Adipose tissue (tissue), 3 donors: ENCODE results near the gene STYK1. TPM values are rescaled to one million over a fixed set of nuclear protein-coding genes. Genes with fewer than 3 reads are reported as not detected.

Source experiments
- H3K27ac ChIP-seq: one replicate; pipeline ENCODE4 v1.5.1; 2013; ENCODE audit warnings: low read depth, low read length
- WGBS, 3 donors: extraction: QIAGEN DNeasy Blood & Tissue Kit; methylation state at CpG; one replicate each; pipeline ENCODE4 v1.1.7; 2013; 5-methylcytosine and 5-hydroxymethylcytosine counted together
- polyA plus RNA-seq, 3 donors: library from polyadenylated mRNA; stranded (reverse); fragments of 200-250 nt; gene quantifications; one replicate each; pipeline ENCODE4 v1.2.3, GENCODE V29; 2013
- donor health status: healthy with polysubstance abuse.
- donor health status: Bipolar disorder and iron deficiency.
- donor health status: healthy.

STYK1 gene, protein sequence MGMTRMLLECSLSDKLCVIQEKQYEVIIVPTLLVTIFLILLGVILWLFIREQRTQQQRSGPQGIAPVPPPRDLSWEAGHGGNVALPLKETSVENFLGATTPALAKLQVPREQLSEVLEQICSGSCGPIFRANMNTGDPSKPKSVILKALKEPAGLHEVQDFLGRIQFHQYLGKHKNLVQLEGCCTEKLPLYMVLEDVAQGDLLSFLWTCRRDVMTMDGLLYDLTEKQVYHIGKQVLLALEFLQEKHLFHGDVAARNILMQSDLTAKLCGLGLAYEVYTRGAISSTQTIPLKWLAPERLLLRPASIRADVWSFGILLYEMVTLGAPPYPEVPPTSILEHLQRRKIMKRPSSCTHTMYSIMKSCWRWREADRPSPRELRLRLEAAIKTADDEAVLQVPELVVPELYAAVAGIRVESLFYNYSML
- under 1 TPM in 2 of 3 donors, not detected in 1; 0.05 to 0.86 TPM for polyA plus RNA-seq

DNA sequence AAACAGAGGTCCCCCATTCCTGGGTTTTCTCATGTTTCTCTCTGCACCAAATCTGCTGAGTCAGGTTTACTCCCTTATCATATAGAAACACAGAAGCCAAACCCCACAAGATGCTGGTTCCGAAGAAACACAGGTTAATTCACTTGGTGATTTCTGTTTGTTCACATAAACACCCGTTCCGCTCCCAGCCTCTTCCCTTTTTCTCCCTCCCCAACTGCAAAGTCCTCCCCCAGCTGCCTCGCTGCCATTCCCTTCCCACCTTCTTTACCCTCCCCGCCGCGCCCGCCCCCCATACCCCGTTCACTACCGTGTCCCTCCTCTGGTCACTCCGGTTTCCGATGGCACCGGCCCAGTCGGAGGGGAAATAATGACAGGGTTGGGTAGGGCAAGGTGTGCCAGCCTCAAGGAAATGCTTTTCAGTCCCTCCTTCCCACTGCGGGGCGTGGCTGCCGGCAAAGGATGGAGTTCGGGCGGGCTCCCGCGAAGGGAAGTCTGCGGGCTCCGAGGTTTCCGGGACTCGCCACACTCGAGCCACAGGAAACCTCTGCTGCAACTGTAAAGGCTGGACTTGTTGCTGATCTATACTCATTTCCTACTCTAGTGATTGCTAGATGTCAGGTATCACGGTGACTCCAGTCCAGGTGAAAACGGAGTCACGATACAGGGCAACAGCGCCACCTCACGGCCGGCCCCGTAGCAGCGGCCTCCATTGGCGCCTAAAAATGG, at the start of gene STYK1:
TSS of gene STYK1 (minus strand) at position 394 of the 726 bp plus-strand sequence. CDS start 39,434 bp downstream, outside the sequence.
- H3K27ac ChIP-seq: no peak within 1 kb of the TSS
- 0 to 2% (median 1%) methylated on average over 35 of the region's 35 CpGs for WGBS, 3 donors

DNA sequence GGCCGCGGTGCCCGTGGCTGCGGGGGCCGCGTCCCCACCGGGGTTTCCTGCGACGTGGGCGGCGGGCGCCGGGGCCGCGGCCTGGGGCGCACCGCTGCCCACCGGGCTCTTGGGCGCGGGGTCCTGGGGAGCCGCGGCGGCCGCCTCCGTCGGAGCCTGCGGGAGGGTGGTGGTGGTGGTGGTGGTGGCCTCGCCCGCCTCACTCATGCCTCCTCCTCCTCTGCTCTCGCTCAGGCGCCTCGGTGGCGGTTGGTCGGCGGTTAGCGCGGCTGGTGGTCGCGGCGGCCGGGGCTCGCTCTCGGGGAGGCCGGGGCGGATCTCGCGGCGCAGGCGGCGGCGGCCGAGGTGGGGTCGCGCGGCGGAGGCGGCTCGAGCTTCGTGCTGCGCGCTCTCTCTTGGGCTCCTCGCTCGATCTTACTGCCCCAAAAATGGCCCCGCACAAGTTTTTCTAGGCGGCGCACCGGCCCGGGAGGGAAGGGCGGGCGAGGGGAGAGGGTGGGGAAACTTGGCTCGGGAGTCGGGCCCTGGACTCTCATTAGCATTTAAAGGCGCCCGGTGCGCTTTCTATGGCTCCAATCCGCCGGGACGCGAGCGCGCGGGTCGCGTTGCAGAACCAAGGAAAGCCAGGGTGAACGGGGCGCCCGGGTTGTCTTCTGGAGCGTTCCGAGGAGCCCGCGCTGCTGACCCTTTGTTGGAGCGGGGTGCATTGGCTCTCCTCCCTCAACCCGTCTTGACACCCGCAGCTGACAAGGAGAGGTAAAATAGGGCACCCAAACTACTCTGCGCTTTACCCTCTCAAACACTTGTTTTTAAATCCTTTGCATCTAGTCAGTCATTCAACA, 49.3 kb upstream of the STYK1 start, which contains the start of gene YBX3:
TSS of gene YBX3 (minus strand) at position 419 of the 842 bp plus-strand sequence. CDS start at position 207, 212 bp downstream.
- H3K27ac ChIP-seq: peak within 1 kb of the TSS; percentile 92
- WGBS, 3 donors: 0 to 1% (median 0%) methylated on average over 66 to 95 of the region's 95 CpGs

DNA sequence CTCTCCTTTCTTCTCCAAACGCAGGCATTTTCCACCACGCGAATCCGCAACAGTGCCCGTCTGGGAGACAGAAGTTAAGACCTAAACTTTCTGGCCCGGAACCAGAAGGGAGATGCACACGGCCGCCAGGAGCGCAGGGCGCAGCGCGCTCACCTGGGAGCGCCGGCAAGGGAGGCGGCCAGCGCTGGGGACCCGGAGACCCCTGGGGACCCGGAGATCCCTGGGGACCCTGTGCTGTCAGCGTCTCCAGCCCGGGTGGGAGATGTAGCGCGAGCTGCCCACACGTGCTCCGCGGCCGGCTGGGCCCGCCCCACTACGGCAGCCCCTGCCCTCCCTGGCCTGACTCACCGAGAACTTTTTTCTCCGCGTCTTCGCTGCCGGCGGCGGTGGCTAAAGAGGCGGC, 48.7 kb upstream of the STYK1 start:
- H3K27ac ChIP-seq: peak overlapping the region; percentile 92
- 0% methylated on average over 27 to 36 of the region's 36 CpGs for WGBS, 3 donors

DNA sequence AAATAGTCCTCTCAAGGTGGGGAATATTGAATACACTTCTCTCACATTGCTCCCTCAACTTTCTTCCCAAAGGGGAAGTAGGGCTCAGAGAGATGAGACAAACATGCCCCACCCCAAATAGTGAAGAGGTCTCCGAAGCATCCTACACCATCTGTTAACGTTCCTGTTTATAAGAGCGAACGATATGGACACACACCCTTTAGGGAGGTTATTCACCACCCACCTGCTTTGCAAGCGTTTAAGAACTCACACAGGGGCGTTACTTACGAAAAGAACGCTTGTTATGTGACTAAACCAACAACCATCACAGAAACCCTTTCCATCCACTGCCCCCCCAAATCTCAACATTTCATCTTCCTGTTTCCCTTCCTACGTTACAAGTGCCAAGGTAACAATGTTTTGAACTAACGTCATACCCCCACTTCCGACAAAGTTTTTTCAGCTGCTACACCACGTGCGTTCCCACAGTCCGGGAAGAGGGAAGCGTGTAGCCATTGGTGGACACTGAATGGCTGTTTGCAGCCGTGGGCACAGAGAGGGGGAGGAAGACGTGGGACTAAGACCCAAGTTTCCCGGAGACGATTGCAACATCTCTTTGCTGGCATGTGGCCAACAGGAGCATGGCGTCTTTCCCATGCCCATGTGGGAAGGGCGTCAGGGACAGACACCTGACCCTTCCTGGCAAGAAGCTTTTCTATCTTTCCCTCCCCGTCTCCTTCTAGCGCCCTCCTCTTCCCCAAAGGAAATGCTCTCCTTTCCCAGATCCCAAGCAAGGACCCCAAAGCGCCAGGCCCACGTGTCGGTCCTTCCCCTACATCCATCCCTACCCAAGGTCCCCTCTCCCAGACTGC, 48.0 kb upstream of the STYK1 start:
- 0 to 1% (median 1%) methylated on average over 25 to 26 of the region's 26 CpGs for WGBS, 3 donors
- peak overlapping the region; percentile 92 for H3K27ac ChIP-seq

DNA sequence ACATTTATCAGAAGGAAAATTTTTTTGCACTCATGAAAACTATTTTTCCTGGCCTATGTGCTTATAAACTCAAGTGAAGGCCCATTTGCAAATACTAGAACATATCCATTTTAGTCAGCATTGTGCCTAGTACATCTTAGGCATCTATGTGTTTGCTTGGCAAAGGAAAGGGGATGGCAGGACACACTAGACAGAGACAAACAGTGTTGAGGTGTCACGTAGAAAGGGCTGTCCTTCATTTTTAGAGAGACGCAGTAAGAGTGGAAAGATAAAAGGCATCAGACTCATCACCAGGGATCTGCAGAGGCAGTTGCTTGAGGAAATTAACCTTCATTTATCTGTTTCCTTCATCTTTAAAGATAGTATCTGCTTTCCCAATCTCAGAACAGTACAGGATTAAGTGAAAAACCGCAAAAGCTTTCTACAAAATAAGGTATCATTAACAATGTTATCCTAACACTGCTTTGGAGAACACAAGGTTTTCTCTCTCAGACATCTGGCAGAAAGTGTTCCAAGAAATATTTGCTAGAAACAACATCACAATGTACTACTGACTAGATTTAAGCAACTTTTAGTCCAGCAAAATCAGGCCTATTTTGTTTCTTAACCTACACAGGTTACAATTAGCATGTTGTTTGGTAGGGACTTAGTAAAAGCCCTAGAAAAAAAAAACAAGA, 47.3 kb upstream of the STYK1 start:
- peak overlapping the region; percentile 56 for H3K27ac ChIP-seq
- 17 to 20% (median 19%) methylated on average over 3 of the region's 3 CpGs for WGBS, 3 donors

DNA sequence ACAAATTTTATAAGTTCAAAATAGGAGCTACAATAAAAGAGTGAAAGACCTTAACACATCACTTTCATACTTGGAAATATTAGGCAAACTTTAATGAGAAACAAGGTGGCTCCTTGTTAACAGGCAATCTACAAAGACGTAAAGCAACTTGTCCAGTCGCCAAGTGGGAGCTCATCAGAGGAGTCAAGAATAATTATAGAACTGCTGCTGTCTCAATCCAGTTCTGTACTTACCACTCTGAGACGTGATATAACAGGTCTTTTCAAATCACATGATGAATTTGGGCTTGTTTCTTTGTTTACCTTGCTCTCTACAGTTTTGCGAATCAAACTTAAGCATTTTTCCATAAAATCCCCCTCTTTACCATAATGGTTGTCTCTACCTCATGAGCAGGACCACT, 45.6 kb upstream of the STYK1 start:
- WGBS, 3 donors: 40 to 71% (median 71%) methylated on average over 4 of the region's 4 CpGs
- no peak overlapping the region for H3K27ac ChIP-seq

DNA sequence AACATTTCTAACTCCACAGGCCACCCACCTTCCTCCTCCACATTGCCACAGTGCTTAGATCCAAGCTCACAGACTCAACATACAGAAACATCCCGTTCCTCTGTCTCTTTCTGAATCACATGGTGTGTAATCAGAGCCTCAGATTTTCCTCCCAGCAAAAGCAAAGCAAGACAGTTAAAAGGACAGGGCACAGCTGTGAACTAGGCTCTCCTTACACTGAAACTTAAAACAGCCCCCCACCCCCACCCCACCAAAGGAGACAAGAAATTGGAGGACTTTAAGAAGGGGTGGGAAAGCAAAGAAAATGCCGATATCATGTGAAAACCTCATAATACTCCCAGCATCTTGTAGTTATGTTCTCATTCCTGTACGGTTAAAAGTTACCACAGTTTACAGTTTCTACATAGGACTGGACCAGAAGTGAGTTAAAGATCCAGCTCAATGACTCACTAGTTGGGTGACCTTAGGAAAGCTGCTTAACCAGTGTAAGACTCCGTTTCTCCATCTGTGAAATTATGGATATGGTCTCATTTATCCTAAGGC, 44.5 kb upstream of the STYK1 start:
- peak overlapping the region; percentile 71 for H3K27ac ChIP-seq
- WGBS, 3 donors: 40 to 54% (median 47%) methylated on average over 4 of the region's 4 CpGs

DNA sequence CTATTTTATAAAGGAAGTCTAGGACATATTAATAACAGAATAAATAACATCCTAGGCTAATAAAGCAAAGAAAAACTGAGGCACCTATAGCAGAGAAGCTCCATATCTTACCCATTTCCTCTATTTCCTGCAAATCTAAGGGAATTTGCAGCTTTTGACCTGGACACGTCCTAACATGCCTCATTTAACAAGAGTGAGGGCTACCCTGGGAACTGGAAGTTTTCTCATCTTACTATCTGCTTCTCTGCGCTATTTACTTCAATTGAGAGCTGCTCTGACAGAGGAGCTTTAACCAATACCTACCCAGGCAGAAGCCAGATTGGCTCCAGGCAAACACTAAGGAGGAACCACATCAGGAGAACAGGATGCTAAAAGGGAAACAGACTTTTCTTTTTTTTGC, 43.6 kb upstream of the STYK1 start:
- WGBS, 3 donors: 30 to 48% (median 33%) methylated on average over 2 of the region's 2 CpGs

DNA sequence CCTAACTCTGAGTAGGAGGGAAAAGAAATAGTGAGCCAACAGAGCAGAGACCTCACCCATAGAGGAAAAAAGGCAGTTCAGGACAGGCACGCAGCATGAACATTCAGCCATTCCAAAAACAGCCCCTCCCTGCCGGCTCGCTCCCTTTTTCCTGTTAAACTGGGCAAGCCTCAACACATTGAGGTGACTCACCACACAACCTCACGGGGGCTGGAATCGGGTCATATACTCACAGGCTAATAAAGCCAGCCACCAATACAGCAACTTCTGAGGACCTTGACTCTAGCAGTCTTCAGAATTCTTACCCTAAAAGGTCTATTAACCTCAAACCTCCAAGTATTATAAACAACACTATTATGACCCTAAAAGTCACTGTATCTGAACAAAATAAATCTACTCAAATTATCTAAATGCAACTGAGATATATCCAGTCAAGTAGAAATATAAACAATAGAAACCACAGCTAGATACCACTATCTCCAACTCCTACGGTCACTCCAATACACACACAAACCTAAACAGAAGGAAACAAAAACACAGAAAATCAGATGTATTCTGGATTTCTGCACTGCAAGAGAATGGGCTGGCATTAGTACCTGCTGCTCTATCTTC, 43.0 kb upstream of the STYK1 start:
- 29 to 48% (median 38%) methylated on average over 6 of the region's 6 CpGs for WGBS, 3 donors
- no peak overlapping the region for H3K27ac ChIP-seq

More for the DNA sequence above, 43.6 kb upstream of the STYK1 start:
- no peak overlapping the region for H3K27ac ChIP-seq

DNA sequence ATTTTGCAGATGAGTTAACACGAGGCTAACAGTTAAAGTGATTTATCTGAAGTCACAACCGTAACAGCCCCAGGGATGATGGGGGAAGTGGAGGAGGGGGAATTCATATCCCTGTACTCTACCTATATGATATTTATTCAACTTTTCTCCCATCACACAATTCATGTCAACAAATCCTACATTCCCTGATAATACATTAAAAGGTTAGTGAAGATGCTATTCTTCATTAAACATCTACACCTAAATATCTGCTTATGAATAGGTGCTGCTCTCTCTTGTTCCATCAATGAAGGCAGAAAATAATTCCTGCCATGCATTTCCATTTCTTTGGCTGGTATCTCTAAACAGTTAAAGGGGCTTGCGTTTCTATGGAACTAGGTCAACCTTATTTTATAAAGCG, 42.4 kb upstream of the STYK1 start:
- H3K27ac ChIP-seq: no peak overlapping the region
- 45 to 55% (median 51%) methylated on average over 4 of the region's 4 CpGs for WGBS, 3 donors

DNA sequence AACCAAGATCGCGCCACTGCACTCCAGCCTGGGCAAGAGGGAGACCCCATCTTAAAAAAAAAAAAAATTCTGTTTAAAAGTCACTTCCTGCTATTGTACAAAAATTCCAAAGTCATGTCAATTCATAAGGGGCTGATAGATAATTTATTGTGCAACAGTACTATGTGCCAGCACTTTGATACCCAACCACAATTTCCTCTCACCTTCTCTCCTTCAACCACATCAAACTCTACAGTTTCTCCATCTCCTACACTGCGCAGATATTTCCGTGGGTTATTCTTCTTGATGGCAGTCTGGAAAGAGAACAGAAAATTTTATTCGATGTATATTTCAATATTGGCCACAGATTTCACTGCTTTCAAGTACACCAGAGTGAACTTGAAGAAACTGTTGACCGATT, 41.6 kb upstream of the STYK1 start:
- no peak overlapping the region for H3K27ac ChIP-seq

DNA sequence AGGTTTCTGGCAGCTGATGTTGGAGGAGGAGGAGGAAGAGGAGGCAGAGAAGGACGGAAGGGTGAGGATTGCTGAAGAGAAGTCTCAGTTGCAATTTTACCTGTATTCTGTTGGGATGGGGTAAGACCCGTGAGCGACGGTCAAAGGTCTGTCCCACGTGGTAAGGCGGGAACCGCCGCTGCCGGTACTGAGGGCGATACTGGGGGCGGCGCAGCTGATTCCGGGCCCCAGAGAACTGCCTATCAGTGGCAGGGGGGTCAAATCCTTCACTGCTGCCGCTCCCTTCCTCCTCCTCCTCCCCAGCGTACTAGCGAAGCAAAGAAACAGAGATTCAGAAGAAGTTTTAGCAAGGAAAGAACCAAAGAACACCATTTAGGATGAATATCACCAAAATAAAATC, 36.0 kb upstream of the STYK1 start:
- no peak overlapping the region for H3K27ac ChIP-seq
- WGBS, 3 donors: 95 to 97% (median 96%) methylated on average over 16 of the region's 16 CpGs

More for the DNA sequence above, 41.6 kb upstream of the STYK1 start:
- 81 to 93% (median 90%) methylated on average over 6 of the region's 6 CpGs for WGBS, 3 donors

DNA sequence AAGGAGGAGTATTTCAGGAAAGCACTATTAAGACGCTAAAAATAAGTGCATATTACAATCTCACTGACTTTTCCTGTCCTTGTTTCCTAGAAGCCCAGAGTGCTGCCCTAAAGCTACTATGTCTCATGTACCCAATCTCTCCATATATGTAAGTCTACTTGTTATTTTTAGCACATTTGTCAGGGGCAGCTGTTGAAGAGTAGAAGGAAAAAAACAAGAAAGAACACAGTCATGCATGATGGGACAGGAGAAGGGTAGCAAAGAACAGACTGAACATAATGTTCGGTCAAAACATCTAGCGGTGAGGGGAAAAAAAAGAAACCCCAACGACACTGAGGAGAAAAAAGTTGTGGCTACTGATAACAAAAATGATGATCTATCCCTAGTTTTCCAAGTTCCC, 35.0 kb upstream of the STYK1 start:
- 84 to 91% (median 86%) methylated on average over 4 of the region's 4 CpGs for WGBS, 3 donors

DNA sequence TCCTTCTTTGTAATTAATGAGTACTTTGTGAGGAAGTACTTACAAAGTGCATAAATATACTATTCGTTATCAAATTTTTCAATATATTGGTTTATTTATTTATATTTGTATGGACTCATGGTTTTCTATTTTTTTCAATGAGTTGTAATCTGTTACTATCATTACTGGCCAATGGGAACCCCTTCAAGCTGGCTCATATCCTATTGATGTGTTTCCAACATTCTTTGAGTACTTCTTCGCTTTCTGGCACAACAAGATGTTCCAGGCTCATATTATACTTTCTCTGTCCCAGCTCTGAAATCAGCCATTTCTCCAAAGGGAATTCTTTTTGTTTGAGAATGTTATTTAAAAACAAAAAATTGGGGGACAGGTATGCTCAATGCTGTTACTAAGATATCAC, 31.8 kb upstream of the STYK1 start:
- no peak overlapping the region for H3K27ac ChIP-seq
- 29 to 85% (median 30%) methylated on average over 2 of the region's 2 CpGs for WGBS, 3 donors

More for the DNA sequence above, 35.0 kb upstream of the STYK1 start:
- no peak overlapping the region for H3K27ac ChIP-seq

DNA sequence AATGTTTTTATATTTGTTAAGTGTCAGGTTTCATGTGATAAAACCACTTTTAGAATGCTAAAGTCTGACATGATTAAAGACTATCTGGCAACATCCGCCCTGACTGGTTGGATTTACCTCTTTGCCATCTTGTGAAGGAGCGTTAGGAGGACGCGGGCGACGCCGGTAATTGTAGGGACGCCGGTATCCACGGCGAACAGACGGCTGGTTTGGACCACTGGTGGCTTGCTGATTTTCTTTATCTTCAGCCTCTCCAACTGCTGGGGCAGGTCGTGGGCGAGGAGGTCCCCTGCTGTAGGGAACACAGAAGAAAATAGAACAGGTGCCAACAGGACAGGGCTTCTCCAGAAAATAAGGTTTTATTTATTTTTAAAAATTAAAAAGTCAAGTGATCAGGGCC, 28.0 kb upstream of the STYK1 start:
- H3K27ac ChIP-seq: no peak overlapping the region
- WGBS, 3 donors: 93 to 97% (median 94%) methylated on average over 14 of the region's 14 CpGs

DNA sequence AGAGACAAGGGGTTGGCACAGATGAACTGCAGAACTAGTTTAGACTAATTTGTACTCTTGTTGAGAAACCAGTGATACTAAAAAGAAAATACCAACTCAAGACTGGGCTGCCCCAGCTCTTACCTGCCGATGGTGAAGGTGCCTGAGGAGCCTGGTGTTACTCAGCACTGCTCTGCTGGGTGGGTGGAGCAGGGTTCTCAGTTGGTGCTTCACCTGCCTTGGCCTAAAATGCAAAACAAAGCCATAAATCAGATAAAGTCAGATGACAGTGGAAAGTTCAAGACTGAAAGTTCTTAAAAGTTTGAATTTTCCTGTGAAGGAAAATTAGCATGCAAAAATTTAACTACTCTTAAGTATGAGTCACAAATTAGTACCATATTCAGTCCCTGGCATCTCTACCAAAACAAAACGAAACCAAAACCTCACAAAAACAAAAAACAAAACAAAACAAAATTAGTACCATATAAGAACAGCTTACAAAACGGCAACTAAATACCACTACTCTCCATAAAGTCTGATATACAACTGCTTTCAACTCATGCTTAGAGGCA, 27.4 kb upstream of the STYK1 start:
- no peak overlapping the region for H3K27ac ChIP-seq
- 56 to 72% (median 71%) methylated on average over 3 of the region's 3 CpGs for WGBS, 3 donors
